ENCODE results near the gene CCL18. TPM values are rescaled to one million over a fixed set of nuclear protein-coding genes. Genes with fewer than 3 reads are reported as not detected.

Gene CCL18
- total and polyA plus RNA-seq, 2 donors (not counting 3 experiments of a cell fraction or from before 2014, with no cell fraction given): not detected

GRCh38 chr17:36027761-36028160 lies 36.3 kb upstream of the CCL18 start:
- dilution Hi-C loops (cut with MboI; ENCODE audit: extremely low pct_ligation_motif_present, low sequenced_read_pairs): no loop called here
- Histone ChIP-seq H3K27me3 (ENCODE audit: control insufficient read depth in 2 of 2, insufficient read depth in 2 of 2, low read length in 2 of 2) (peaks cover 6 to 8% of the 10 kb centered on the region in 2 experiments), H3K27ac (ENCODE audit: insufficient read depth, low read depth, low read length) (no peak overlapping the region), H3K4me3 (replicated peaks in 1 of 3; ENCODE audit: insufficient read depth in 1 of 3, low read depth in 1 of 3, low read length in 3 of 3) (no peak overlapping the region), H3K36me3 (ENCODE audit: control insufficient read depth in 2 of 2, extremely low read depth in 1 of 2, insufficient read depth in 2 of 2, low read length in 2 of 2) (no peaks in the 10 kb centered on the region), H3K9ac (replicated peaks; ENCODE audit: extremely low read depth, insufficient read depth, low read length) (no peak overlapping the region), H3K4me2 (ENCODE audit: insufficient read depth, low read length) (no peak overlapping the region), H3K9me3 (replicated peaks; ENCODE audit: control insufficient read depth, insufficient read depth, low read length) (no peaks in the 10 kb centered on the region), H3K79me2 (ENCODE audit: control insufficient read depth, insufficient read depth, low read length) (no peaks in the 10 kb centered on the region), H3K4me1 (ENCODE audit: control insufficient read depth, extremely low read depth, insufficient read depth, low read length) (no peaks in the 10 kb centered on the region), H4K20me1 (replicated peaks; ENCODE audit: control insufficient read depth, extremely low read depth, insufficient read depth, low read length) (no peaks in the 10 kb centered on the region), H3K9me1 (replicated peaks; ENCODE audit: control insufficient read depth, extremely low read depth, insufficient read depth, low read length) (no peaks in the 10 kb centered on the region), H2AFZ (ENCODE audit: low read depth, low read length) (no peak overlapping the region)
- POLR2A ChIA-PET: no interaction called here
- BruUV-seq (replicated peaks): no TSS peak
- TF ChIP-seq EZH2 (IDR thresholded peaks at IDR 0.05; ENCODE audit: borderline replicate concordance, low read depth, low read length, severe bottlenecking): no peak
- TF ChIP-seq POLR2AphosphoS5 (IDR thresholded peaks at IDR 0.05; ENCODE audit: insufficient read depth, low read depth, low read length): no peak
- no peak for TF ChIP-seq JUN (IDR thresholded peaks at IDR 0.05; ENCODE audit: borderline replicate concordance, insufficient read depth, insufficient read length, low read depth)
- no peak for TF ChIP-seq MAX (IDR thresholded peaks at IDR 0.05; ENCODE audit: insufficient read depth, insufficient read length)
- TF ChIP-seq GATA2 (IDR thresholded peaks at IDR 0.05; ENCODE audit: insufficient read depth, insufficient read length, low read depth, low read length): no peak
- TF ChIP-seq POLR2A (IDR thresholded peaks at IDR 0.05; ENCODE audit: low read depth, low read length): no peak
- TF ChIP-seq FOS (IDR thresholded peaks at IDR 0.05; ENCODE audit: borderline replicate concordance, insufficient read depth, low read length): no peak
- no peak for TF ChIP-seq MYC (IDR thresholded peaks at IDR 0.05; ENCODE audit: low read depth, low read length)
- TF ChIP-seq CTCF (IDR thresholded peaks at IDR 0.05; ENCODE audit: extremely low read depth in 1 of 2, insufficient read depth in 1 of 2, low read depth in 1 of 2, low read length in 2 of 2): no peak
- intact Hi-C loops (cut with micrococcal nuclease): no loop called here
- DNase-seq (ENCODE audit: low read depth, low spot score): no peak
- no peak for FAIRE-seq
- CTCF ChIA-PET: interaction anchor here (0.7 kb wide), 1 partner anchor 58 kb away, joined by 5 read pairs; no protein-coding TSS in a partner anchor
